HG03354 (cell line): ENCODE data around the gene ELP4.
A peak's percentile ranks its signal among the peaks of the same experiment; 100 is the strongest.

Source experiments
- ATAC-seq: cut with Tn5 transposase; IDR thresholded peaks from one replicate; pipeline ENCODE4 v1.9.1; 2021; ENCODE audit warnings: mild to moderate bottlenecking; ENCODE audit not compliant: unreplicated experiment, poor library complexity, severe bottlenecking

Gene ELP4

GRCh38 chr11:31806186-31806927 lies 296.8 kb downstream of the ELP4 start:
- ATAC-seq, result no peak

- no peak for ATAC-seq
Measured at GRCh38 chr11:31806928-31807798, 297.6 kb downstream of the ELP4 start.

GRCh38 chr11:31807799-31808667 lies 298.5 kb downstream of the ELP4 start:
- ATAC-seq, result no peak

- no peak for ATAC-seq
Measured at GRCh38 chr11:31808721-31809540, 299.4 kb downstream of the ELP4 start.

GRCh38 chr11:31809541-31809856 lies 299.9 kb downstream of the ELP4 start:
- ATAC-seq, result no peak

GRCh38 chr11:31809857-31810778 lies 300.6 kb downstream of the ELP4 start:
- no peak for ATAC-seq

GRCh38 chr11:31810779-31811647 lies 301.4 kb downstream of the ELP4 start, which contains the start of gene PAX6:
TSS of gene PAX6 (minus strand) at chr11:31811322. CDS start at chr11:31806411, 4,911 bp downstream.
- ATAC-seq, result peak; percentile 71

- ATAC-seq, result no peak
Measured at GRCh38 chr11:31812383-31813381, 303.1 kb downstream of the ELP4 start.

GRCh38 chr11:31813391-31814175 lies 304.0 kb downstream of the ELP4 start:
- no peak for ATAC-seq

- ATAC-seq, result no peak
Measured at GRCh38 chr11:31814176-31814868, 304.8 kb downstream of the ELP4 start.

- no peak for ATAC-seq
Measured at GRCh38 chr11:31815711-31816467, 306.3 kb downstream of the ELP4 start.

GRCh38 chr11:31816468-31817053 lies 307.0 kb downstream of the ELP4 start:
- ATAC-seq, result no peak

GRCh38 chr11:31817054-31817620 lies 307.6 kb downstream of the ELP4 start:
- no peak for ATAC-seq
